GM21528 (cell line): ENCODE measurements around the gene CELF2.

Experiments
- ATAC-seq: cut with Tn5 transposase; IDR thresholded peaks from one replicate; pipeline ENCODE4 v1.9.1; 2021; ENCODE audit warnings: mild to moderate bottlenecking, moderate library complexity; ENCODE audit not compliant: unreplicated experiment, low FRiP score

CELF2 gene

DNA sequence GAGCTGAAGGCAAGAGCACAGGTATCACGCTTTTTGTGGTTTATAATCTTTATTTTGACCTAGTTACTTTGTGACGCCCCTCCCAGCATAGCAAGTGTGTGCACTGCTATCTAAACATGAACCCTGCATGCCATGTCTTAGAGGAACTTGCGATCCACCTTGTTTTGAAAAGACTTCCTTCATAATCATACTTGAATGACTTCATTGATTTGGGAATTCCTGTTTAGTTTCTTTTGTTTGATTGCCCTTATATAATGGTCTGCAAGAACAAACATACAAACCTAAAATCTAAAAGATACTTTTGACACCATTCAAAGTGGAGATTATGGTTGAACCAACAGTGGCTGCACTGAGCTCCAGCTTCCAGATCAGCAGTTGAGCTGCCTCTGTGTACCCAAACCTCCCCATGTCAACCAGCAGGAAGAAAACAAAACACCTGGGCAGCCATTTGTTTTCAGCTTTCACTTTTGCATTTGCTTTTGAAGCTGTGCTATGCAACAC lies 132.6 kb downstream of the CELF2 start:
- ATAC-seq: no peak

DNA sequence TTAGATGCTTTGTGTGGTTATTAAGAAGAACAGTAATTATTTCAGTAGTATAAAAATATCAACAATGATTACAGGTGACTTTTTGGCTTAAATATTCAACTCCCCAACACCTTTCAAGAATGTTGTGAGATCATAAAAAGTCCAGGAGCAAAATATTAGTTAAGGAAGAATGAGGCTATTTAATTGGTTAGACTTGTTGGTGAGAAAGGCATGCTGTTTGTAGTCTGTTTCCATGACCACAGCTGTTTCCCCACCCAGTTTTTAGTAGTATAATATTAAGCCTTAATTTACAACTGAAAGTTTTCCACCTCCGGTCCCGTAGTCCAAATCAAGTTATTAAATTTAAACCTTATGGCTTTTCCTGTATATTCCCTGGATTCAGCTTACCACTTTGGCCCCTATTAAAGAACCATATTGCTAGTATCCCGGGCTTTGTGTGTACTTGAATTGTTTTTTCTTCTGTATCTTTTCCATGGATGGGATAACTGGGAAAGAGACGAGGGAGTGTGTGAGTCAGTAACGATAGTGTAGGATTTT lies 133.3 kb downstream of the CELF2 start:
- no peak for ATAC-seq

DNA sequence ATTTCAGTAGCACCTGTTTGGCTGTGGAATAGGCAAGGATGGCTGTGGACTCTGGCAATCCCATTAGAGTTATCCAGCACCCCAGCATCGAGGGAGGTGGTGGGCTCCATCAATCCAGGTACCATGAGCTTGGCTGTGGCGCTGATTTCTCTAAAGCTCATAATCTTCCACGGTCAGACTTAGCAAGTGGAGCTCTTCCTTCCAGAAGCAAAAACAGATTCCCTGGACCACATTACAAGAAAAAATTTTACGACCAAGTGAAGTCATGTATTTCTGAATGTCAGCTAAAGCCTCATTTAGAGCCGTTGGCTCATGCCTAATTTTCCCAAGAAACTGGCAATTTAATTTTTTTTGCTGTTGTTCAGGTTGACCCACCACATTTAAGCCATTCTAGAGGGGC lies 135.1 kb downstream of the CELF2 start:
- no peak for ATAC-seq

DNA sequence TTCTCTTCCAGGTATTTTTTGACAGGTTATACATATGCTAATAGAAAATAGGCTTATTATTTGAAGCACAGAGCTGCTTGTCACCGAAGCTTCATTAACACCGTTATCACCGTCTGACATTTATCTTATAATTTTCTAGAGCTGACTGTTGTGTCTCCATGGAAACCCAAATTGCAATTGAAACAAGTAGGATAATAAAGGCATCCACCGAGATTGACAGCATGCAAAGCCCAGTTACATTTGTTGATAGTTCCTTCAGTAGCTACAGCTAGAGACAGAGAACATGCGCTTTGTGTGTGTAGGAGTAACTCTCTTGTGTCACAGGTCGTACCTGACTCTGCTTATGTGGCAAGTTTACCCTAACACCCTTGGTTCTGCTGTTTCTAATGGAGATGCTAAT lies 135.6 kb downstream of the CELF2 start:
- ATAC-seq: no peak

DNA sequence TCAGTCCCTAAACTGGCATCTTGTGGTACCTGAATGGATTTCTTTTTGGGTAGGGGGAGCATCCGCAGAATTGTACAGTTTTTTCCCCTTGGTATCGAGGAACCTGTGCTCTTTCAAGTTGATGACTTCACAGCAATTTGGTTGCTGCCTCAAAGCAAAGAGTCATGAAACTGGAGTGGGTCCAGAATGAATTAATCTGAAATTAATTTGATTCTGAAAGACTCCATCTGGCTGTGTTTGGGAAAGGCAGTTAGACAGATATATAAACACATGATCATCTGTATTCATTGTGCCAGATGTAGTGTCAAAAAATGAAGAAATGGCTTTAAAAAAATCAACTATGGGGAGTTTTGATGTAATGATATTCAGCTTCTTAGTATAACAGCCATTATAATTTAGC lies 136.1 kb downstream of the CELF2 start:
- no peak for ATAC-seq

DNA sequence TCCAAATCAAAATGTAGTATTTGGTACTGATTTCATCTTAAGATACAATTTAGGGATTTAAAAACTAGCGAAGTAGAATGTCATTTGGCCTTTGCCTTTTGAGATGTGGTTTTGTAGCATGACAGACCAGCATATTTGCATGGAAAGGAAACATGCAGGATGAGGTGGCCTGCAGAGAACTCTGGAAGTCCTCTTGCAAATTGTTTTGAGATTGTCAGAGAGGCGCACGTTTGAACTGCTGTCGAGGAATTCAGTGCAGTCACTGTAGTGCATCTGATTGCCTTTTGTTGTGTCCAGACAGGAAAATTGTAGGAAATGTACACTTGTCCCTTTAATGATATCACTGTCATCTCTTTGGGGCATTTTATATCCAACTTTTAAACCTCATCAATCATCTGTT lies 136.7 kb downstream of the CELF2 start:
- ATAC-seq: no peak

DNA sequence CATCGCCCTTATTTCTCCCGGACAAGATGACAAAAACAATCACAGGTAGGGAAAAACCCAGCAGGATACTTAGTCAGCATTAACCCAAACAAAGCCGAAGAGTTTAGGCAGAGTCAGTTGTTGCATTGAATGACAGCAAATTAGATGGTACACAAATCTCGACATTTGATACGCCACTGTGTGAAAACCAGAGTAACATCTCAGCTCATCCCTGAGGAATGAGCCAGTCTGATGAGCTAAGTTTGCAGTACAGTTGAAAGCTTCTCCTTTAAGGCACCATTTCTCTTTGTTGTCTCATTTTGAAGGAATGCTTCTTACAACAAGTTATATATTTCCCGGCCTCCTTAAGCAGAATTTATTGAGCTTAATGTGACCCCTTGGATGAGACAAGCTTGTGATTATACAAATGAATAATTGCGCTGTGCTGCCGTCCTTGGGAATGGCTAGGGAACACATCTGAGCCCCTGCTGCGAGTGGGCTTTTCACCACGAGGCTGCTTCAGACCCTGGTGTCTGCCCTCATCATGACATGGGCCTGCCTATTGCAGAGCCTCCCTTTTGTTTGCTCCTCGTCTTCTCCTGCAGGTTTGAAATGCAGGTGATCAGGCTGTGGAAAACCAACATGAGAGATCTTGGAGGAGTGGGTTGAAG lies 137.3 kb downstream of the CELF2 start:
- no peak for ATAC-seq

DNA sequence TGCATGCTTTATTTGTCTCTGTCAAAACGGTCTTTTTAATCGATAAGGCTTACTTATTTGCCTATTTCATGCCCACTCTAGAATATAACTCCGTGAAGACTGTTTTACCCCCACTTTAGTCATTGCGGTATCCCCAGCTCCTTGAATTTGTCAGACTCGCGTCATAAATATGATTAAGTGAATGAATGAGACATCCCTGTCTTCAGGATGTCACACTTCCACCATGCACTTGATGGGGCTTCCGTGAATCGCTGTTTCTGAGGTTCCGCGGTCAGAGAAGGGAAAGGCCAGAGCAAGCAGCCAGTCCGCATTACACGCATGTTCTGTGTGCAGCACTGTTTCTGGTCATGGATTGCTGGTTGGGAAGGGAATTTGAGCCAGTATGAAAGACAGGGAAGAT lies 138.8 kb downstream of the CELF2 start:
- ATAC-seq: no peak

DNA sequence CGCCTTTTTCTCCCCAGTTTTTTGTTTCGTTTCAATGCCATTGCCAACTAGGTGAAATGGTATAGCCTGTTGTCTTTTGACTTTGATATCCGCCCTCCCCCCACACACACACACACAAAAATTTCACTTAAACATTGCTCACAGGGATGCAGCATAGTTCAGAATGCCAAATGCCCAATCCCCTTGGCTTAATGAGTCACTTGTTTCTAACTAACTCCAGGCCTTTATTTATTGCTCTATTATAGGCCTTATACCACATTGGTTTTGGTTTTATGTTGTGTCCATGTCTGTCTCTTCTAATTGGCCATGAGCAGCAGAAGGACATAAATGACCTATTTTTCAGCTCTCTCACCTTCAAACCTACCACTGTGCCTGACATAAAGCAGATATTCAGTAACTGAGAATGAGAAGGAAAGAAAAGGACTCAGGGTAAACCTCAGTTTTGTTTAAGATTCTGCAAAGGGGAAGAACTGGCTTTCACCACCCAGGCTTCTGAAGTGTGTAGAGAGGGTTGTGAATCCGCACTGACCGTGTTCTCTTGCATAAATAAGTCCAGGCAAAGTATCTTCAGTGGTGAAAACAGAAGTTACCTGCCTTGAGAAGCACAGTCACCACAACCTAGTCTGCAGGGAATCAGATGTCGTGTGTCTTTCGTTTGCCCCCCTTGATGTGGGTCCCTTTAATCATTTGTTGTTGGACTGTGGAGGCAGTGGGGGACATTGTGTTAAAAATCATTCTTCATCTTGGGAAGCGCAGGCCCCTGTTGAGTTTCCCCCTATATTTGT lies 139.8 kb downstream of the CELF2 start:
- no peak for ATAC-seq

DNA sequence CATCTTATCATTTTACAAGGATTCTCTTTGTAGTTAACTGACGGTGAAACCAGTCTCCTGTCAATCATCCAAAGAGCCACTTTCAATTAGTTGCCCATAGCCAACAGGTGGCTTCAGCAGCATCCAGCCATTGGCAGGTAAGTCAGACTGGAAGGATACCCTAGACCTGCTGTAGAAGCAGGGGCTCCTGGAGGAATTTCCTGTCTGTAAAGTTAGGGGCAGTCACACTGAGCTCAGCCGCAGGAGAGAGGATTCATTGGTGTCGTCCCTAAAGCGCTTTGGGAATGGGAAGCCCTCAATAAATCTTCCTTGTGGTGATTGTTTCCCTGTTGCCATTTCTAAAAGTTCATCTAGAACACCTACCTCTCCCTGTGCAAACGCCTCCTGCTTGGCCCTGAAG lies 140.4 kb downstream of the CELF2 start:
- no peak for ATAC-seq

DNA sequence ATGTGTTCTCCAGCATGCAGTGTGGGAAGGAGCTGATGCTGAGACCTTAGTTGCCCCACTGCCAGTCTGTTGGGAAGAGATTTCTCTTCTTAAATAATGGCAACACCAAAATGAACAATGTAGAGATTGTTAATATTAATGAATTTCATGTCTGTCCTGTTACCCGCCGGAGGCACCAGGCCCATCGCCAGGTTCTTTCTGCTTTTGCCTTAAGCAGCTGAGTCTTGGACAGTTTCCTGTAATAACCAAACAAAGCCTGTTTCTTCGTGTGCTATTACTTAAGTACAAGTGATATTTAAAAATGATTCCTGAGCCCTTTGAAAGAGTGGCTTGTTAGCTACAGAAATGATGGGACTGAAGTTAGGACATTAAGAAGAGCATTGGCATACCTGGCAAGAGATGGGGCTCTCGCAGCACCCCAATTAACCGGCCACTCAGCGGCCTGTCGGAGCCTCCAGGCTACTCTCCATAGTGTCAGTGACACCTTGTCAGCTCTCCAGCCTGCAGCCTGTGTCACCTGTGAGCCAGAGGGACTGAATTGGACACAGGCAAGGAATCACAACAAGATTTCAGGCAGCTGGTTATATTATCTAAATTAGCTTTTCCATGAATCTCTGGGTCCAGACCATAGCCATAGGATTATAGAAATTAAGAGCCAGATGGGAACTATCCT lies 142.0 kb downstream of the CELF2 start:
- no peak for ATAC-seq

DNA sequence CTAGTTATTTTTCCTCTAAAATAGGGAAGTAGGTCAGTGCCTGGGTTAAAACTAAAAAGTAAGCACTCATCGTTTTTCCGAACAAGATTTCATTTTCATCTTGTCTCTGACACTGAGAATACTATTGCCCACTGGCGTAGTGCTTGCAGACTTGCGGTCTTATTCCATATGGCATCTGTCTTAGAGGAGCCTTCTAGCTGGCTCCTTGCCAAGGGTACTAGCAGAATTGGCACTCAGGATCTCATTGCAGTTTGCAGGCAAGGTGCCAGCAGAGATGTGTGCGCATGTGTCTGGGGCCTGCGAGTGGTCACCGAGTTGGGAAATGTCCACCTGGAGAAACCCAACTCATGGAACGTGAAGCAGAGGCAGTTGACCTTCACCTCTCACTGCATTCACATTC lies 143.4 kb downstream of the CELF2 start:
- ATAC-seq: no peak

DNA sequence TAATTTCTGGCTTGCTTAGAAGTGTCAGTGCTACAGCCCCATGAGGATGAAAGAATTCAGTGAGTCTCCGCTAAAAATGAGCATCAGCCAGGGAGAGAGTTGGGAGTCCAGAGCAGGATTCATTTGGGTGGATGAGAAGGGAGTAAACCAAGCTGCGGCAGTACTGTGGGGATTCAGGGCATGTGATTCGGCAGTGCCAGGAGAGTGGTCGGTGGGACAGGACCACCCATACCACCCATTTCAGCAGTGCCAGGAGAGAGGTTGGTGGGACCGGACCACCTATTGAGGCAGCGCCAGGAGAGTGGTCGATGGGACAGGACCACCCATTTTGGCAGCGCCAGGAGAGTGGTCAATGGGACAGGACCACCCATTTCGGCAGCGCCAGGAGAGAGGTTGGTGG lies 144.2 kb downstream of the CELF2 start:
- no peak for ATAC-seq

DNA sequence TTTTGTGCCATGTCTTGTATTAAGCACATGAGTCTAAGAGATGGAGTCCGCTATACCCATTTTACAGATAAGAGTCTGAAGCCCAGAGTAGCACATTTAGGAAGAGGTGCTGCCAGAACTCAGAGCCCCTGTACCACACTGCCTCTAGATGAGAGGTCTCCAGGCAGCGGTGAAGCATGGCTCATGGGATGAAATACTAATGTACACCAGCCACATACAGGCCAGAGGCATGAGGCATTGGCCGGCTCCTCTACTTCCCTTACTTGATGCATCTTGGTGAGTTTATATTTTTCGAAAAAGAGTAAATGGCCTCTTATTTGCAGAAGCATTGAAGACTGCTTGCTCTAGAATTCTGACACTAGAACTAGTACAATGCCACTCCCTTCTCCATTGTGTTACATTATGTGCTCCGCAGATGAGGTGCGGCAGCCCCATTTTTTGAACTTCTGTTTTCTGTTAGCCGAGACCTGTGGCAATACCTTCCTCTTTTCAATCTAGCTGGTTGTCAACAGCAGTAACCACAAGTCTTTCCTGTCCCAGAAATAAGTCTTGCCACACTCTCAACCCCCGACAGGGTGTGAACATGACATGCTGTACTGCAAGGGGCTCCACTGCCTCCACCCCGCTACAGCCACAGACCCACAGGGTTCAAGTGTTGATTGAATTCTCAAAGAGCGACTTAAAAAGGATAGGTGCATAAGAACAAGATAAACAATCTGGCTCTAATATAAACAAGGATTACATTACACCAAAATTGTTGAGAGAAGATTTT lies 145.3 kb downstream of the CELF2 start:
- ATAC-seq: peak; percentile 66

DNA sequence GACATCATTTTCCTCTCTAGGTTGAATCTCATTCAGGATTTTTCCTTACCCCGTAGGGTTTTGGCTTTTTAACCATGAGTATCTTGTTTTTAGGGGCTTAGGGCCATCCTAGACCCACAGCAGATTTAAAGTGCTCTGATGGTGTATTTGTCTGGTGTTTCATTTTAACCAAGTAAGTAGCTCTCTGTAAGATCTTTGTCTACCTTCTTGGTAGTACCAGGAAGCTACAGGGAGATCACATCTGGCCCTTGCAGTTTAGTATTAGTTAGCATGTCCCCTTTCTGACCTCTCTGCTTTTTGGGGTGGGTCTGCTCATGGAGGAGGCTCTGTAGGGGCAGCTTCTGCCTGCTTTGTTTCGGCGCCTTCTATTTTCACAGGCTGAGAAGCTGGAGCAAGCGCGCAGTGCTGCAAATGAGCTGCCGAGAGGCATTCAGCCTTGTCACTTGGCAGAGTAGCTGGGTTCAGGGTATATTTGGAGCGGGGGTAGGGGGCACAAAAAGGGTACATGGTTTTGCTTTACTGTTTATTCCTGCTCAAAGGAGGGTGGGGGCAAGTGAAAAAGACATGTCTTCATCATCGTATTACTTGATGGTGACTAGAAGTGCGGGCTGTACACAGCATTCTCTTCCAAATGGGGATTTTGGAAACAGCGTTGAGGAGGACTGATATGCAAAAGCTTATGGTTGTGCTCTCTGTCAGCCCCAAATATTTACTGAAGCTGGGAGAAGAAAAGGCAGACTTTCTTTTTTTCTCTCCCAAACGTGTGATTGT lies 146.3 kb downstream of the CELF2 start:
- no peak for ATAC-seq

DNA sequence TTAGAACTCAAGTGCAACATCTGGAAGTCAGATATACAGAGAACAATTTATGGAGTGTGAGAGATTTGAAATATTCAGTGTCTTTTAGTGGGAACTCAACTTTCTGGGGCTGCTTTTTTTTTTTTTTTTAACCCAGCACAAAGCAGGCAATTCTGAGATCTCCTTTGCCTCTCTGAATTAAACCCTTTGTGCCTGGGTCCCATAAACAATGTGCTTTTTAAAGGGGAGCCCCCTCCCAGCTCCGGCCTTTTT lies 146.8 kb downstream of the CELF2 start:
- no peak for ATAC-seq

DNA sequence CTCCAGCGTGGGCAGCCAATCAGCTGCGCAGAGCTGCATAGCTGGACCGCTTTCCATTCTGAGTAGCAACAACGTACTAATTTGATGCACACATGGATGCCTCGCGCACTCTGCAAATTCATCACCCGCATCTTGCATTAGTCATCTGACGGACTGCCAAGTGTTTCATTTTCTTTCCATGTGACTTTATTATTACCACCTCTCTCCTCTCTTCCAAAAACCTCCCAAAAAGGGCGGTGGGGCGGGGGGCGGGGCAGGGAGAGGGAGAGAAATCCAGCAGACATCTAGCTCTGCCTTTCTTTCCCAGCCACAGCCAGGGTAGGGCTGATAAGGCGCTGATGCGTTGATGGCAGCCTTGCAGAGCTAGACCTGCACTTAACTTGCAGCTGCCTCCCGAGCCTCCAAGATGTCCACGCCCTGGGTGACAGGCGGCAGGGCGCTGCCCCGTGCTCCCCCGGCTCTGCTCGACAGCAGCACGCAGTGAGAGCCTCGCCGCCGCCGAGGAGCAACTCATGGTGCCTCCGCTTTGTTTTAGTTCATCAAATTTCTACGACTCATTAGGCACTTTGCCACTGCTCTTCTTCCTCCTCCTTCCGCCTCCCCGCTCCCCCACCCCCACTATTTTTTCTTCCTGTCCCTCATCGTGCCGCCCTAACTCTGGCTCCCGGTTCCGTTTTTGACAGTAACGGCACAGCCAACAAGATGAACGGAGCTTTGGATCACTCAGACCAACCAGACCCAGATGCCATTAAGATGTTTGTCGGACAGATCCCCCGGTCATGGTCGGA lies 147.3 kb downstream of the CELF2 start:
- ATAC-seq: no peak

DNA sequence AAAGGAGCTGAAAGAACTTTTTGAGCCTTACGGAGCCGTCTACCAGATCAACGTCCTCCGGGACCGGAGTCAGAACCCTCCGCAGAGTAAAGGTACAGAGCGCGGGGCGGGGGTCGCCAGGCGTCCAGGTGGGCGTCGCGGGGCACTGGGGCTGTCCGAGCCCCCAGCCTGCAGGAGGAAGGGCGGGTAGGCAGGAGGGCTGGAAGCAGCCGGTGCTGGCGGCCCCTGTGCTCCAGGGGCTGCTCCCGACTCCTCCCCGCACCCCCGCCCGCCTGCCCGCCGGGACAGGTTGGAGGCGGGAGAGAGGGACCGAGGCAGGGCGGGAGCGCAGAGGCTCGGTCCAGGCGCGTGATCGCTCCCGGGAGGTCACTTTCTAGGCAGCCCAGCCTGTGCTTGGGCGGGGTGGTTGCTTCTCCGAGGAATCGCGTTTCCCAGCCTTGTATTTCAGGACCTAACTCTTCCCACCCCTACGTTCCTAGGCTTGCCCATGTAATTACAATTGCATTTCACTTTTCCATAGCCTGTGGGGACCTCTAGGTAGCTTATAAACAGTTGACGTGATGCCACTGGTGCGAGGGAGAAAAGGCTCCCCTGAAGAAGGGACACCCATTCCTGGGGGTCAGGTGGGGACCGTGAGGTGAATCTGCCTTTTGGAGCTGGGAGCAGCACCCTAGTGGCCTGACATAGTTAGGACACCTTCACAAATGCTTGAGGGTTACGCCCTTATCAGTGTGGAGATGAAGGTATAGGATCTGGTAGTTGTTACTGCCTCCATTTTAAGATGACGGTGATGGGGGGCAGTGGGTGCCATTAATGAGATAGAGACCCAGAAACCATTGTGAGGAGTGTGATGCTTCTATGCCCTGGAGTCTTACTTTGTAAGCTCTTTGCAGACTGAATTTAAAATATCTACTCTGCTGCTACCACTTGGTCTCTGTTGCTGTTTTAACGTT lies 148.2 kb downstream of the CELF2 start:
- peak; percentile 54 for ATAC-seq
